Eye (tissue), 1 donor: ENCODE results near the gene CRYGC.
A peak's percentile ranks its signal among the peaks of the same experiment; 100 is the strongest.
"Not testable (repeated sequence)": the region's sequence is repeated elsewhere in the genome, so short reads cannot be mapped to it uniquely, and the experiment has no call there.

Source experiments
- DNase-seq: peaks from one replicate; pipeline ENCODE4 v3.0.0-alpha.2; 2015

Gene CRYGC, protein sequence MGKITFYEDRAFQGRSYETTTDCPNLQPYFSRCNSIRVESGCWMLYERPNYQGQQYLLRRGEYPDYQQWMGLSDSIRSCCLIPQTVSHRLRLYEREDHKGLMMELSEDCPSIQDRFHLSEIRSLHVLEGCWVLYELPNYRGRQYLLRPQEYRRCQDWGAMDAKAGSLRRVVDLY

GRCh38 chr2:208129744-208130711 lies at the start of gene CRYGC:
TSS of gene CRYGC (minus strand) at chr2:208129828. CDS start at chr2:208129792, 36 bp downstream.
- DNase-seq: no peak

DNA sequence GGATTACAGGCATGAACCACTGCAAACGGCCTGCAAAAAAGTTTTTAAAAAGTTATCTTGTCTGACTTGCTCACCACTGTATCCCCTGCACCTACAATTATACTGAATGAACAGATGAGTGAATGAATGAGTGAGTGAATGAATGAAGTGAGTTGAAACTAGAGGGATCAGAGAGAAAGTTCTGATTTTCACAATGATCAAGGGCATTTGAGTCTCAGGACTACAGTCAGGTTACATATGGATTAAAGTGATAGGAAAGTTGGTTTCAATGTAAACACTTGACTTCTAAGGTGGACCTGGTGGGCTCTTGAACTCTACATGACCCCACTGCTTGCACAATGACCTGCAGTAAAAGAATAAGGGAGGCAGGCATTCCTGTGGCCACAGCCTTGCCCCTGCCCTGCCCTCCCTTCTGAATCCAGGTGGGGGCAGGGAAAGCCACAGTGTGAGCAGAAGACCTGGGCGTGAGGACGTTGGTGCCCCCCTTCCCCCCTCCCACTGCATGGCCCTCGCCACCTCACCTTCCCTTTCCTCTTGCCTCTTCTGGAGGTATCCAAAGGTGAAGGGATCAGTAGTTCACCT lies 49.5 kb upstream of the CRYGC start:
- DNase-seq: no peak

- DNase-seq: no peak
Observed at GRCh38 chr2:208175840-208176153, 46.2 kb upstream of the CRYGC start.

- peak; percentile 93 for DNase-seq
Observed at GRCh38 chr2:208175069-208175839, 45.6 kb upstream of the CRYGC start.

GRCh38 chr2:208174144-208174543 lies 44.5 kb upstream of the CRYGC start:
- no peak for DNase-seq

DNA sequence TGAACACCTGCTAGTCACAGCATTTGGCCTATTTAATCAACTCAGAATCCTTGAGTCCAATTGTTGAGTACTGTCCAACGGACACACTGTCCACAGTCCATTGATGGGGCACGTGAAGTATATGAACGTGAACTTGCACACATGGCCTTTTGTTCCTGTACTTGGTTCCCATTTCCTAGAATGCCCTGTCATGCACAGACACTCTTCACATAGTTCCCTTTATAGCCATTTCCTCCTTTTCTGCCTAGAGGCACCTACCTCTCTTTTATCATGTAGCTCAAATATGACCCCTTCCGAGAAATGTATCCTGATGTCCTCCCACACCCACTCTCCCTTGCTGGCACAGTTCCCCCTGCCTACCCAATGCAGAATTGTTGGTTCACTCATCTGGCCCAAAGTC lies 42.5 kb upstream of the CRYGC start:
- DNase-seq: no peak

- no peak for DNase-seq
Observed at GRCh38 chr2:208164951-208165755, 35.5 kb upstream of the CRYGC start.

DNA sequence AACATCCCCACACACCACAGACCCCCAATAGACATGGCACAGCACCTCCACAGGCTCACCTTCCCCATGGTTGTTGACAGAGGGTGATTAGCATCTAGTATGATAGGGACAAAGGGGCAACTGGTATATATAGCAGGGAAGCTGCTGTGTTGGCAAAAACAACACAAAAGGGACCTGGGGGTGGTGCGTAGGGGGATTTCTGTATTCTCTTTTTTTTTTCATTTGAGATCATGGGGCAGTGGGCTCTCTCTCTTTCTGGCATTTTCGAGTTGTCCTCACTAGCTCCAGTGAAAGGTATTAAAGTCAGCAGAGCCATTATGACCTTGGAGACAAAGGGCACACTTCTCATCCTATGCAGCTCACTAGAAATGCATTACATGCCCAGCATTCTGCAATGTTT lies 33.9 kb upstream of the CRYGC start, which contains the start of gene CRYGA:
Gene CRYGA (minus strand): TSS at position 101 of the 400 bp plus-strand sequence. CDS start 33 bp downstream, at position 68.
- DNase-seq: no peak

DNA sequence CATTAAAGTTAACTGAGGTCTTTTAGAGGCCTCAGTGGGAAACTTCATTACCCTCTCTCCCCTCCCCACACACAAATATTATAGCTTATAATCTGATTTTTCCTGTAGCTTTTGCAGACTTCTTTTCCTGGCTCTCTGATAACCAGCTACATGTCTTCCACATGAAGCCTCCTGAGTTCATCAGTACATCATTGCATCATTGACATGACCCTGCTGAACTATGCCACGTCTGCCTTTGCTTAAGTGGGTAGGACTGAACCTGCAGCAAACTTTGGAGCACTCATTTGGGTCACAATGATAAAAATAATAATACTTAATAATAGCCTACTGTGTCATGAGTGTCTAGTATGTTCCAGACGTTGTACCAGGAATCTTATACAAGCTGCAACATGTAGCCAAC lies 26.8 kb upstream of the CRYGC start:
- DNase-seq: no peak

- no peak for DNase-seq
Observed at GRCh38 chr2:208153156-208153555, 23.5 kb upstream of the CRYGC start.

GRCh38 chr2:208150956-208151355 lies 21.3 kb upstream of the CRYGC start:
- no peak for DNase-seq

DNA sequence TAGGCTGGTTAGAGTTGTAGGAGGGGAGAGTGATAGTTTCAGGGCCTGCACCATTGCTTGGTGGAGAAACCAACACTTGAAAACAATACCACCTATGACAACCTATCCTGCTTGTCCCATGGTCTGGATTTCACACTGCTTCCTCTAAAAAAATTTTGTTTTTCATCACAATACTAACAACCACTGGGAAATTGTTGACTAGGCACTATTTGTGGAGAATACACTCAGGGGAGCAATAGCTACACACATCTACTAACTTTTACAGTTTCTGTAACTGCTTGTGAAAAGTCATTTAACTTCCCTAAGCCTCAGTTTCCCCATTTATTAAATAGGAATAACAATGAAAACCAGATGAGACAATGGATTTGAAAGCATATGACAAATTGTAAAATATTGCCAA lies 20.5 kb upstream of the CRYGC start:
- no peak for DNase-seq

GRCh38 chr2:208148803-208149202 lies 19.2 kb upstream of the CRYGC start:
- no peak for DNase-seq

DNA sequence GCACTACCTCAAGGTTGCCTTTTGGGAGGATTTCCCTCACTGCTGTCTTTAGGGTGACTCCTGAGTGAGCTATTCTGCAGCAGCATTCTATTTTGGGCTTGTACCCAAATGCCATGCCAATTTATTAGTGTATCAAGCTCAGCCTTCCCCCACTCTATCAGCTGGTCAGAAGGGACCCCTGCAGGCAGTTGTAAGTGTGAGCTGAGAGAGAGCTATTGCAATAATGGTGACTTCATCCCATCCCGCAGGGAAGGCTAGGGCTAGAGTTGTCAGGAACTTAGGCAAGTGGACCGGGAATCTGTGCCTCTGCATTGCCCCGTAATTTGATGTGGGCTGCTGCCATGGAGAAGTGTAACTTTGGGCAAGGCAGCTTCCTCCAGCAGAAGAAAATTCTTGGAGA lies 18.1 kb upstream of the CRYGC start:
- no peak for DNase-seq

DNA sequence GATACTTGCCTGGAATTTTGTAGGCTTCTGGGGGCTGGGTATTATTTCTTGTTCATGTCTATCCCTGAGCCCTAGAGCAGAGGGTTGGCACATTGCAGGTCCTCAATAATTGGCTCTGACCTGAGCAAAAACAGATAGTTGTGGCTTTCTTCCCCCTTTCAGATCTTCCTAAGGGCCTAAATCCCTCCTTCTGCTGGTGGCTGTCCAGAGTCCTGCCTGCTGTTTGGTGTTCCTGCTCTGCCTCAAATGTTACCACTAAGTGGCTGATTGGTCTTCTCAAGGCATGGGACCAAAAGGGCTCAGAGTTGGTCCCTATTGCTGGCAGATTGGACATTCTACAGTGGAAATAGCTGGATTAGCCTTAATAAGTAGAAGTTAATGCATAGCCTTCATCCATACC lies 17.4 kb upstream of the CRYGC start:
- no peak for DNase-seq

DNA sequence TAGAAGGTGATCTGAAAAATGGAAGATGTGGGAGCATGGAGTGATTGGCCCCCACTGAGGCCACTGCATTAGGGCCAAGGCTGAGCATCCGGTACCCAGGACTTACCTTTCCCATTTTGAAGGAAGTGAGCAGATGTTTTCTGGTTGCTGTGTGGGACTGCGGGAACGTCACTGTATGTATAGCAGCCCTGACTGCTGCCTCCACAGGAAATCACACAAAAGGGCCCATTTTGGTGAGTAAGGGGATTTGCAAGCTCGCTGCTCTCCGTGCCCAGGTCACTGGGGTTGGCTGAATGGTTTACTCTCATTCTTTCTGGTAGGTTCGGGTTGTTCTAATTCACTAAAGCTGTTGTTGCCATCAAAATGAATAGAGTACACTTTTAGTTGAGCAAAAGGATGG lies 16.4 kb upstream of the CRYGC start, which contains the start of gene CRYGB:
Gene CRYGB (minus strand): TSS at position 153 of the 400 bp plus-strand sequence. CDS start 38 bp downstream, at position 115.
- DNase-seq: no peak

DNA sequence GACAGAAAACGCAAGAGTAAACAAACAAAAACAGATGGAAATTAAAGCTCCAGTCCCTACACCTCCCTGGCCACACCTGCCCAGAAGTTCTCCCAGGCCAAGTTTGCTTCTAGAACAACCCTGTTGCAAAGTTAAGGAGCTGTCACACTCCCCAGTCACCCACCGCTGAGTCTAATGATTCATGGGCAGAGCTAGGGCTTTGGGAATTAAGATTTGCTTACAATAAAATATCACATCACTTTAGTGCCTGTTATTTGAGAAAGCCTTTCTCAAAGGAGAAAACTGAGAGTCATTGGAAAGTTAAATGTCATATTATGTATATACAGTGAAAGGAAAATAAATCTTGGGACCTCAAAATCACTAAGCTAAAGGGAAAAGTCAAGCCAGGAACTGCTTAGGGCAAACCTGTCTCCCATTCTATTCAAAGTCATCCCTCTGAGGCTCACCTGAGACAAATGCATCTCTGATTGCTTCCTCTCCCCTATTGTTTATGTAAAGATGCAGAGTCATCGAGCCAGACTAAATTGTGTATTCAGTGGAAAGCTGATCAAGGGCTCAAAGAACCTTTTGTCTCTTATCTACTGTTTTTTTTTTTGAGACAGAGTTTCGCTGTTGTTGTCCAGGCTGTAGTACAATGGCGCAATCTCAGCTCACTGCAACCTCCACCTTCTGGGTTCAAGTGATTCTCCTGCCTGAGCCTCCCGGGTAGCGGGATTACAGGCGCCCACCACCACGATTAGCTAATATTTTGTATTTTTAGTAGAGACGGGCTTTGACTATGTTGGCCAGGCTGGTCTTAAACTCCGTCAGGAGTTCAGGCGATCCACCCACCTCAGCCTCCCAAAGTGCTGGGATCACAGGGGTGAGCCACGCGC lies 13.5 kb upstream of the CRYGC start:
- no peak for DNase-seq

GRCh38 chr2:208142240-208142924 lies 12.8 kb upstream of the CRYGC start:
- peak; percentile 56 for DNase-seq

DNA sequence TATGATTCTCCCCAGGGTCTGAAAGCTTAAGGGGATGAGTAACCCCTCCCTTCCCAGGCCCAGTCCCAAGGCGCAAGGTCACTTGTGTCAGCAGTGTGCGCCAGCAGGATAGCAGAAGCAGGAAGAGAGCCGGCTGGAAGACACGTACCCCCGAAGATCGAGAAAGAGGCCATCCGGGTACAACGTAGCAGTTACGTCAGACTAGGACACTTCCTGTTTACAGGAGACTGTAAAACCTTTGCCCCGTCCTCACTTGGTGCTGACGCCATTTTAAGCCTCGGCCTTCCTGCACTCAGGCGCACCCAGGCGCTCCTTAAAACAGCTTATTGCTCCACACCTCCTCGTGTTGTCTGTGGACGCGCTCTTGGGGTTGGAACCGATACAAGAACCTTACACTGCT lies 9.8 kb upstream of the CRYGC start:
- DNase-seq: no peak

DNA sequence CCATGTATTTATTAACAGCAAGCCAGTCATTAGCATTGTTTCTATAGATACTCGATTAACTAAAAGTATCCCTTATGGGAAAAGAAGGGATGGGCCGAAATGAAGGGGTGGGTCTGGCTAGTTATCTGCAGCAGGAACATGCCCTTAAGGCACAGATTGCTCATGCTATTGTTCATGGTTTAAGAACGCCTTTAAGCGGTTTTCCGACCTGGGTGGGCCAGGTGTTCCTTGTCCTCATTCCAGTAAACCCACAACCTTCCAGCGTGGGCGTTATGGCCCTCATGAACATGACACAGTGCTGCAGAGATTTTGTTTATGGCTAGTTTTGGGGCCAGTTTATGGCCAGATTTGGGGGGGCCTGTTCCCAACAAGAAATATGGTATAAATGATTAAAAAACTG lies 8.7 kb upstream of the CRYGC start:
- not testable (repeated sequence) for DNase-seq

- DNase-seq: no peak
Observed at GRCh38 chr2:208136716-208137094, 7.1 kb upstream of the CRYGC start.
